ENCODE measurements around the gene LHX2. TPM values are rescaled to one million over a fixed set of nuclear protein-coding genes. Genes with fewer than 3 reads are reported as not detected.

The LHX2 gene, protein sequence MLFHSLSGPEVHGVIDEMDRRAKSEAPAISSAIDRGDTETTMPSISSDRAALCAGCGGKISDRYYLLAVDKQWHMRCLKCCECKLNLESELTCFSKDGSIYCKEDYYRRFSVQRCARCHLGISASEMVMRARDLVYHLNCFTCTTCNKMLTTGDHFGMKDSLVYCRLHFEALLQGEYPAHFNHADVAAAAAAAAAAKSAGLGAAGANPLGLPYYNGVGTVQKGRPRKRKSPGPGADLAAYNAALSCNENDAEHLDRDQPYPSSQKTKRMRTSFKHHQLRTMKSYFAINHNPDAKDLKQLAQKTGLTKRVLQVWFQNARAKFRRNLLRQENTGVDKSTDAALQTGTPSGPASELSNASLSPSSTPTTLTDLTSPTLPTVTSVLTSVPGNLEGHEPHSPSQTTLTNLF
- total RNA-seq, result not detected in 2 replicates

DNA sequence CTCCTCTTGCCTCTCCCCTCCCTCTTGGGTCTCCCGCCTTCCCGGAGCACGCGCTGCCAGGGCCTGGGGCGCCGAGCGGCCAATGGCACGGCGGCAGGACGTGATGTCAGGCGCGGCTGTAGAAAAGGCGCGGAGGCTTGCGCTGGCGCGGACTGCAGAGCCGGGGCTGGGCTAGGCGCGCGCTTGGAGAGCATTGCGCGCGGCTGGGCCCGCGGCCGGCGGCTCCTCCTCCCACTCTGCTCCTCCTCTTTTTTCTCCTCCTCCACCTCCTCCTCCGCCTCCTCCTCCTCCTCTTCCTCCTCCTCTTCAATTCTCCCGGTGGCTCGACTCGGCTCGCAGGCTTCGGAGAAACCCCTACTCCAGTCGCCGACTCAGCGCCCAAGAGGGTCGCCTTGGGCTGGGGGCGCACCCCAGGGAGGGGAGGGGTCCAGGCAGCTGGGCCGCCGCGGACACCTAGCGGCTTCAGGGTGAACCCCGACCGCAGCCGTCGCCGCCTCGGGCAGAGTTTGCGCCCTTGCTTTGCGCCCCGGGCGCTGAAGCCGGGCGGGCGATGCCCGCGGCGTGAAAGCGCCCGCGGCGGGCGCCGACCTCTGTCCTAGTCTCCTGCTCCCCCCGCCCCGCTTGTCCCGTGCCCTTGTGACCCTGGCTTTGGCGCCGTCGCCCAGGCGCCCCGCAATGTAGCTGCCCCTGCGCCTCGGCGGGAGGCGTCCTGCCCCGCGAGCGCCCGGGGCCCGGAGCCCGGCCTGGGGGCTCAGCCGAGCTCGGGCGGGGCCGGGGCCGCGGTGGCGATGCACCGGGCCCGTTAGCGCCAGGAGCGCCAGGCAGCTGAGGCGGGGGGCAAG lies at the start of gene LHX2:
LHX2 (plus strand) TSS at position 309 of the 842 bp plus-strand sequence. CDS start 581 bp downstream, outside the sequence.

Other genes with a start within 250 kb of the LHX2 start
- 10.6 and 17.0 TPM in 2 replicates for gene DENND1A, start 81.6 kb upstream of the LHX2 start, total RNA-seq
- gene NEK6, start 246.2 kb downstream of the LHX2 start, total RNA-seq, result 13.7 and 28.2 TPM in 2 replicates